Stomach (tissue), 4 donors: ENCODE measurements around the gene NSF.
"Not testable (repeated sequence)": the region's sequence is repeated elsewhere in the genome, so short reads cannot be mapped to it uniquely, and the experiment has no call there.

Experiments
- CTCF ChIP-seq, 7 experiments: fragments of 450-650 bp in 4 of 7; fragments of 200-600 bp in 3 of 7; sonication (generic) in 3 of 7; IDR thresholded peaks; one replicate each; pipeline ENCODE4 v1.5.1; 2016 to 2019; ENCODE audit warnings: antibody characterized with exemption in 7 of 7, control low read depth in 2 of 7, mild to moderate bottlenecking in 1 of 7
- EP300 ChIP-seq: sonication (generic); formaldehyde crosslinking; IDR thresholded peaks from one replicate; pipeline ENCODE4 v1.6.1; 2017; ENCODE audit warnings: antibody characterized with exemption
- POLR2A ChIP-seq, 4 donors: fragments of 450-650 bp; IDR thresholded peaks; one replicate each; pipeline ENCODE4 v1.6.1; 2016; ENCODE audit warnings: antibody characterized with exemption in 4 of 4, control low read depth in 2 of 4, mild to moderate bottlenecking in 1 of 4, moderate library complexity in 1 of 4
- POLR2AphosphoS5 ChIP-seq, 3 donors: sonication (generic); formaldehyde crosslinking; IDR thresholded peaks; one replicate each; pipeline ENCODE4 v1.6.1; 2016; ENCODE audit warnings: antibody characterized with exemption in 3 of 3

GRCh38 chr17:46618975-46619374, 28.5 kb downstream of the NSF start:
- not testable (repeated sequence) for TF ChIP-seq POLR2AphosphoS5 (IDR thresholded peaks at IDR 0.05); CTCF (IDR thresholded peaks at IDR 0.05); POLR2A (IDR thresholded peaks at IDR 0.05); EP300
